ENCODE data around the gene IQCF5.
"Not testable (repeated sequence)": the region's sequence is repeated elsewhere in the genome, so short reads cannot be mapped to it uniquely, and the experiment has no call there.

IQCF5 gene

GRCh38 chr3:51868896-51869295 lies 6.5 kb downstream of the IQCF5 start:
- not testable (repeated sequence) for DNase-seq

DNA sequence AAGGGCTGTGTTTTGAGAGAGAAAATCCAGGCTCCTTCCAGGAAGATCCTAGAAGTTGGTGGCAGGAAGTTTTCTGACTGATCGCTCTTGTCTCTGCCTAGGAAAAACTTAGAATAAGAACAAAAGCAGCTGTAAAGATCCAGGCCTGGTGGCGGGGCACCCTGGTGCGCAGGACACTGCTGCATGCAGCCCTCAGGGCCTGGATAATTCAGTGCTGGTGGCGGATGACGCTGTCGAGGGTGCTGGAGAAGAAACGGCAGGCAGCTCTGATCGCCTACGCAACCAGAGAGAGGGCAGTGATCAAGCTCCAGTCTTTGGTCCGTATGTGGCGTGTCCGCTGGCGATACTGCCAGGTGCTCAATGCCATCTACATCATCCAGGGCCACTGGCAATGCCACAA lies 12.5 kb downstream of the IQCF5 start:
- no peak for DNase-seq

GRCh38 chr3:51860703-51861665 lies 14.4 kb downstream of the IQCF5 start, which contains the start of gene IQCF2:
Gene IQCF2, plus strand, starts transcription at chr3:51861615. Its CDS starts 52 bp downstream, at chr3:51861667.
- no peak for DNase-seq

DNA sequence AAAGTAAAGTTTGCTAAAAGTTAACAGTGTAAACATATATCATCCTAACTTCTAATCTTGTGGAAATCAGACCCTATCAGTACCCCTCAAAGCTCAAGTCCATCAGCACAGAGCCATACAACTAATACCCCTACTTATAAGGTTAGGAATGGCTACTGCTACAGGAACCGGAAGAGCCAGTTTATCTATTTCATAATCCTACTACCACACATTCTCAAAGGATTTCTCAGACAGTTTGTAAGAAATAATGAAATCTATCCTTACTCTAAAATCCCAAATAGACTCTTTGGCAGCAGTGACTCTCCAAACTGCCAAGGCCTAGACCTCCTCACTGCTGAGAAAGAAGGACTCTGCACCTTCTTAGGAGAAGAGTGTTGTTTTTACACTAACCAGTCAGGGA lies 20.0 kb downstream of the IQCF5 start:
- DNase-seq: not testable (repeated sequence)

- DNase-seq: no peak
These were observed 30.3 kb downstream of the IQCF5 start for GRCh38 chr3:51845129-51845528.

- no peak for DNase-seq
These were observed 38.8 kb downstream of the IQCF5 start for GRCh38 chr3:51836606-51837005.

GRCh38 chr3:51830836-51831385 lies 44.5 kb downstream of the IQCF5 start:
- no peak for DNase-seq

DNA sequence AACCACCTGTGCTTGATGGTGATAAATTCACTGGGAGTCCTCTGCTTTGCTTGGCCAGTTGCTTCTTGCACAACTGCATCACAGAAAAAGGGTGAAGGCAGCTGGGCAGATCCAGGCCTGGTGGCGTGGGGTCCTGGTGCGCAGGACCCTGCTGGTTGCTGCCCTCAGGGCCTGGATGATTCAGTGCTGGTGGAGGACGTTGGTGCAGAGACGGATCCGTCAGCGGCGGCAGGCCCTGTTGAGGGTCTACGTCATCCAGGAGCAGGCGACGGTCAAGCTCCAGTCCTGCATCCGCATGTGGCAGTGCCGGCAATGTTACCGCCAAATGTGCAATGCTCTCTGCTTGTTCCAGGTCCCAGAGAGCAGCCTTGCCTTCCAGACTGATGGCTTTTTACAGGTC lies 45.1 kb downstream of the IQCF5 start:
- no peak for DNase-seq

DNA sequence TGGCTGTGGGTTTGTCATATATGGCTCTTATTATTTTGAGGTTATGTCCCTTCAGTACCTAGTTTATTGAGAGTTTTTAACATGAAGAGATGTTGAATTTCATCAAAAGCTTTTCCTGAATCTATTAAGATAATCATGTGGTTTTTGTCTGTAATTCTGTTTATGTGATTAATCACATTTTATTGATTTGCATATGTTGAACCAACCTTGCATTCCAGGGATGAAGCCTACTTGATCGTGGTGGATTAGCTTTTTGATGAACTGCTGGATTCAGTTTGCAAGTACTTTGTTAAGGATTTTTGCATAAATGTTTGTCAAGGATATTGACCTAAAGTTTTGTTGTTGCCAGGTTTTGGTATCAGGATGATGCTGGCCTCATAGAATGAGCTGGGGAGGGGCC lies 47.1 kb downstream of the IQCF5 start:
- DNase-seq: no peak

Measured in T-helper 9 cell (primary cell).